Liver (tissue), 9 donors: ENCODE measurements around the gene TUBB6. TPM values are rescaled to one million over a fixed set of nuclear protein-coding genes. Genes with fewer than 3 reads are reported as not detected.

ENCODE experiments used
- DNase-seq: peaks from one replicate; pipeline ENCODE4 v3.0.0-alpha.2; 2017; ENCODE audit warnings: low spot score
- H3K27ac ChIP-seq, 2 donors: one replicate each; pipeline ENCODE4 v1.7.0; 2013; ENCODE audit warnings: inconsistent platforms in 2 of 2, low read length in 2 of 2, control low read depth in 1 of 2, low read depth in 1 of 2, mild to moderate bottlenecking in 1 of 2
- H3K27me3 ChIP-seq, 4 donors: one replicate each; pipeline versions ENCODE4 v1.6.1 to v1.7.0; 2013; ENCODE audit warnings: low read length in 3 of 4, inconsistent platforms in 1 of 4, mild to moderate bottlenecking in 1 of 4, moderate library complexity in 1 of 4; ENCODE audit not compliant: control insufficient read depth in 4 of 4, insufficient read depth in 4 of 4
- H3K36me3 ChIP-seq, 4 donors: one replicate each; pipeline versions ENCODE4 v1.6.1 to v1.7.0; 2013; ENCODE audit warnings: low read length in 3 of 4, mild to moderate bottlenecking in 3 of 4, low read depth in 1 of 4, moderate library complexity in 1 of 4; ENCODE audit not compliant: control insufficient read depth in 4 of 4, insufficient read depth in 3 of 4
- H3K4me1 ChIP-seq, 4 donors: one replicate each; pipeline versions ENCODE4 v1.6.1 to v1.7.0; 2013; ENCODE audit warnings: low read length in 3 of 4, mild to moderate bottlenecking in 3 of 4, moderate library complexity in 1 of 4; ENCODE audit not compliant: control insufficient read depth in 4 of 4, insufficient read depth in 4 of 4
- H3K4me3 ChIP-seq, 3 donors: one replicate each; pipeline versions ENCODE4 v1.6.1 to v1.7.0; 2013; ENCODE audit warnings: low read length in 3 of 3, control low read depth in 1 of 3, low read depth in 1 of 3, mild to moderate bottlenecking in 1 of 3
- H3K9ac ChIP-seq, 2 donors: one replicate each; pipeline ENCODE4 v1.7.0; 2013; ENCODE audit warnings: low read length in 2 of 2, mild to moderate bottlenecking in 2 of 2, moderate library complexity in 2 of 2, control low read depth in 1 of 2, low read depth in 1 of 2
- H3K9me3 ChIP-seq, 4 donors: one replicate each; pipeline versions ENCODE4 v1.6.1 to v1.7.0; 2013; ENCODE audit warnings: low read length in 3 of 4; ENCODE audit not compliant: control insufficient read depth in 4 of 4
- ATF3 ChIP-seq: IDR thresholded peaks from 2 replicates; pipeline ENCODE4 v1.6.1; 2016; ENCODE audit warnings: antibody characterized with exemption
- EGR1 ChIP-seq, 2 donors: IDR thresholded peaks; 2 replicates each; pipeline ENCODE4 v1.6.1; 2016 to 2018; ENCODE audit warnings: antibody characterized with exemption in 2 of 2, low read depth in 2 of 2
- FOXA1 ChIP-seq: IDR thresholded peaks from 2 replicates; pipeline ENCODE4 v1.6.1; 2016; ENCODE audit warnings: antibody characterized with exemption
- FOXA2 ChIP-seq: IDR thresholded peaks from 2 replicates; pipeline ENCODE4 v1.6.1; 2016; ENCODE audit warnings: antibody characterized with exemption
- GABPA ChIP-seq, 2 donors: IDR thresholded peaks in 1 of 2; conservative IDR thresholded peaks in 1 of 2; 2 replicates each; pipeline ENCODE4 v1.6.1; 2016; ENCODE audit warnings: antibody characterized with exemption in 2 of 2, mild to moderate bottlenecking in 1 of 2, moderate library complexity in 1 of 2
- HNF4A ChIP-seq, 2 donors: conservative IDR thresholded peaks; 2 replicates each; pipeline ENCODE4 v1.6.1; 2016; ENCODE audit warnings: antibody characterized with exemption in 2 of 2, mild to moderate bottlenecking in 2 of 2
- HNF4G ChIP-seq: IDR thresholded peaks from 2 replicates; pipeline ENCODE4 v1.6.1; 2016; ENCODE audit warnings: antibody characterized with exemption
- JUND ChIP-seq, 2 donors: IDR thresholded peaks; 2 replicates each; pipeline ENCODE4 v1.6.1; 2016; ENCODE audit warnings: antibody characterized with exemption in 2 of 2
- NR2F2 ChIP-seq: IDR thresholded peaks from 2 replicates; pipeline ENCODE4 v1.6.1; 2016; ENCODE audit warnings: antibody characterized with exemption
- RAD21 ChIP-seq, 2 donors: IDR thresholded peaks; 2 replicates each; pipeline ENCODE4 v1.6.1; 2016; ENCODE audit warnings: antibody characterized with exemption in 2 of 2, mild to moderate bottlenecking in 2 of 2
- RXRA ChIP-seq, 2 donors: IDR thresholded peaks; 2 replicates each; pipeline ENCODE4 v1.6.1; 2017 to 2018; ENCODE audit warnings: antibody characterized with exemption in 2 of 2, mild to moderate bottlenecking in 1 of 2
- SP1 ChIP-seq: IDR thresholded peaks from 2 replicates; pipeline ENCODE4 v1.6.1; 2018; ENCODE audit warnings: antibody characterized with exemption, mild to moderate bottlenecking
- TAF1 ChIP-seq: conservative IDR thresholded peaks from 2 replicates; pipeline ENCODE4 v1.6.1; 2016; ENCODE audit warnings: antibody characterized with exemption, mild to moderate bottlenecking
- YY1 ChIP-seq: IDR thresholded peaks from 2 replicates; pipeline ENCODE4 v1.6.1; 2016; ENCODE audit warnings: antibody characterized with exemption, mild to moderate bottlenecking
- ZBTB33 ChIP-seq: IDR thresholded peaks from 2 replicates; pipeline ENCODE4 v1.6.1; 2016; ENCODE audit warnings: antibody characterized with exemption
- WGBS: extraction: QIAGEN DNeasy Blood & Tissue Kit; methylation state at CpG from one replicate; pipeline ENCODE4 v1.1.7; 2013; 5-methylcytosine and 5-hydroxymethylcytosine counted together
- polyA plus RNA-seq, 2 donors: library from polyadenylated mRNA; stranded (reverse) in 1 of 2; unstranded in 1 of 2; fragments of 200-250 nt in 1 of 2; fragments of >200 nt in 1 of 2; fragmentation: Nextera tagmentation in 1 of 2; extraction: Ambion mirVana in 1 of 2; gene quantifications; one replicate each; pipeline versions ENCODE4 v1.2.1 to v1.2.3, GENCODE V29; 2013 to 2015
- total RNA-seq, 2 donors: library from RNA; depleted of rRNA; stranded (reverse); fragments of >200 nt; gene quantifications; one replicate each; pipeline ENCODE4 v1.2.3, GENCODE V29; 2014
- TF ChIP-seq, protein P1 (sequence below): IDR thresholded peaks from 2 replicates; pipeline ENCODE4 v1.6.1; 2016; ENCODE audit warnings: antibody characterized with exemption, mild to moderate bottlenecking
- TF ChIP-seq, protein P2 (sequence below): fragments of 150-350 bp; IDR thresholded peaks from 2 replicates; pipeline ENCODE4 v1.5.1; 2017; ENCODE audit warnings: improper control_type of control experiment, low read depth, low read length; ENCODE audit not compliant: missing input control
- donor health status: healthy.
- donor health status: healthy.
- donor health status: healthy.
- donor health status: healthy.
- donor health status: healthy.

Gene TUBB6
- total and polyA plus RNA-seq, 4 donors, result 5.5 to 347 (median 17.5) TPM

GRCh38 chr18:12276736-12277554, 31.1 kb upstream of the TUBB6 start:
- DNase-seq, result no peak
- no peak overlapping the region for H3K9ac ChIP-seq
- no peaks in the 10 kb centered on the region for H3K27me3 ChIP-seq
- TF ChIP-seq TAF1 (no peak), YY1 (no peak), HNF4A (conservative IDR thresholded peaks at IDR 0.05) (no peak), EGR1 (IDR thresholded peaks at IDR 0.05; ENCODE audit: low read depth in 2 of 2) (no peak), GABPA (IDR thresholded peaks at IDR 0.05 in 1 of 2, conservative IDR thresholded peaks at IDR 0.05 in 1 of 2) (no peak), JUND (IDR thresholded peaks at IDR 0.05) (no peak), ATF3 (no peak), FOXA2 (no peak), RXRA (IDR thresholded peaks at IDR 0.05) (no peak), FOXA1 (no peak), HNF4G (no peak), NR2F2 (no peak), SP1 (no peak), RAD21 (IDR thresholded peaks at IDR 0.05) (no peak), ZBTB33 (no peak)
- TF ChIP-seq, protein P1, sequence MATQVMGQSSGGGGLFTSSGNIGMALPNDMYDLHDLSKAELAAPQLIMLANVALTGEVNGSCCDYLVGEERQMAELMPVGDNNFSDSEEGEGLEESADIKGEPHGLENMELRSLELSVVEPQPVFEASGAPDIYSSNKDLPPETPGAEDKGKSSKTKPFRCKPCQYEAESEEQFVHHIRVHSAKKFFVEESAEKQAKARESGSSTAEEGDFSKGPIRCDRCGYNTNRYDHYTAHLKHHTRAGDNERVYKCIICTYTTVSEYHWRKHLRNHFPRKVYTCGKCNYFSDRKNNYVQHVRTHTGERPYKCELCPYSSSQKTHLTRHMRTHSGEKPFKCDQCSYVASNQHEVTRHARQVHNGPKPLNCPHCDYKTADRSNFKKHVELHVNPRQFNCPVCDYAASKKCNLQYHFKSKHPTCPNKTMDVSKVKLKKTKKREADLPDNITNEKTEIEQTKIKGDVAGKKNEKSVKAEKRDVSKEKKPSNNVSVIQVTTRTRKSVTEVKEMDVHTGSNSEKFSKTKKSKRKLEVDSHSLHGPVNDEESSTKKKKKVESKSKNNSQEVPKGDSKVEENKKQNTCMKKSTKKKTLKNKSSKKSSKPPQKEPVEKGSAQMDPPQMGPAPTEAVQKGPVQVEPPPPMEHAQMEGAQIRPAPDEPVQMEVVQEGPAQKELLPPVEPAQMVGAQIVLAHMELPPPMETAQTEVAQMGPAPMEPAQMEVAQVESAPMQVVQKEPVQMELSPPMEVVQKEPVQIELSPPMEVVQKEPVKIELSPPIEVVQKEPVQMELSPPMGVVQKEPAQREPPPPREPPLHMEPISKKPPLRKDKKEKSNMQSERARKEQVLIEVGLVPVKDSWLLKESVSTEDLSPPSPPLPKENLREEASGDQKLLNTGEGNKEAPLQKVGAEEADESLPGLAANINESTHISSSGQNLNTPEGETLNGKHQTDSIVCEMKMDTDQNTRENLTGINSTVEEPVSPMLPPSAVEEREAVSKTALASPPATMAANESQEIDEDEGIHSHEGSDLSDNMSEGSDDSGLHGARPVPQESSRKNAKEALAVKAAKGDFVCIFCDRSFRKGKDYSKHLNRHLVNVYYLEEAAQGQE, result no peak
- TF ChIP-seq, protein P2, sequence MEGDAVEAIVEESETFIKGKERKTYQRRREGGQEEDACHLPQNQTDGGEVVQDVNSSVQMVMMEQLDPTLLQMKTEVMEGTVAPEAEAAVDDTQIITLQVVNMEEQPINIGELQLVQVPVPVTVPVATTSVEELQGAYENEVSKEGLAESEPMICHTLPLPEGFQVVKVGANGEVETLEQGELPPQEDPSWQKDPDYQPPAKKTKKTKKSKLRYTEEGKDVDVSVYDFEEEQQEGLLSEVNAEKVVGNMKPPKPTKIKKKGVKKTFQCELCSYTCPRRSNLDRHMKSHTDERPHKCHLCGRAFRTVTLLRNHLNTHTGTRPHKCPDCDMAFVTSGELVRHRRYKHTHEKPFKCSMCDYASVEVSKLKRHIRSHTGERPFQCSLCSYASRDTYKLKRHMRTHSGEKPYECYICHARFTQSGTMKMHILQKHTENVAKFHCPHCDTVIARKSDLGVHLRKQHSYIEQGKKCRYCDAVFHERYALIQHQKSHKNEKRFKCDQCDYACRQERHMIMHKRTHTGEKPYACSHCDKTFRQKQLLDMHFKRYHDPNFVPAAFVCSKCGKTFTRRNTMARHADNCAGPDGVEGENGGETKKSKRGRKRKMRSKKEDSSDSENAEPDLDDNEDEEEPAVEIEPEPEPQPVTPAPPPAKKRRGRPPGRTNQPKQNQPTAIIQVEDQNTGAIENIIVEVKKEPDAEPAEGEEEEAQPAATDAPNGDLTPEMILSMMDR, result no peak
- WGBS, result 91% methylated on average over 26 of the region's 26 CpGs
- no peak overlapping the region for H3K4me3 ChIP-seq
- no peak overlapping the region for H3K27ac ChIP-seq
- no peaks in the 10 kb centered on the region for H3K4me1 ChIP-seq
- no peaks in the 10 kb centered on the region for H3K36me3 ChIP-seq
- H3K9me3 ChIP-seq, result no peaks in the 10 kb centered on the region
